Tibial artery (tissue), 4 donors: ENCODE results near the gene NTRK2.

Experiments used
- DNase-seq, 2 donors: peaks; one replicate each; pipeline ENCODE4 v3.0.0-alpha.2; 2019
- H3K27ac ChIP-seq, 2 donors: fragments of 200-600 bp; sonication (generic) in 1 of 2; 1 replicate in 1 of 2; 2 replicates in 1 of 2; pipeline ENCODE4 v1.5.1; 2018 to 2019; ENCODE audit warnings: mild to moderate bottlenecking in 1 of 2
- H3K27me3 ChIP-seq, 2 donors: fragments of 200-600 bp; sonication (generic) in 1 of 2; one replicate each; pipeline versions ENCODE4 v1.5.1 to v1.6.0; 2016 to 2019
- H3K36me3 ChIP-seq, 3 donors: fragments of 200-600 bp; sonication (generic) in 2 of 3; one replicate each; pipeline ENCODE4 v1.5.1; 2016 to 2019; ENCODE audit warnings: mild to moderate bottlenecking in 2 of 3
- H3K4me1 ChIP-seq, 4 donors: fragments of 200-600 bp; sonication (generic) in 2 of 4; 1 replicate in 3 of 4; 2 replicates in 1 of 4; pipeline ENCODE4 v1.5.1; 2016 to 2019
- H3K4me3 ChIP-seq, 2 donors: fragments of 200-600 bp; sonication (generic) in 1 of 2; 1 replicate in 1 of 2; 2 replicates in 1 of 2; pipeline ENCODE4 v1.5.1; 2018 to 2019; ENCODE audit warnings: mild to moderate bottlenecking in 2 of 2
- H3K9me3 ChIP-seq, 3 donors: fragments of 200-600 bp; sonication (generic) in 1 of 3; one replicate each; pipeline ENCODE4 v1.5.1; 2016 to 2019
- intact Hi-C: fragments of 100-400 bp; cut with DNase I; formaldehyde crosslinking; loops from one replicate; pipeline ENCODE4 v1.15.0; 2023; ENCODE audit warnings: low total_unique reads
- TF ChIP-seq, protein P1 (sequence below), 2 experiments: fragments of 200-600 bp in 1 of 2; fragments of 450-650 bp in 1 of 2; IDR thresholded peaks; one replicate each; pipeline ENCODE4 v1.5.1; 2017 to 2019; ENCODE audit warnings: antibody characterized with exemption in 2 of 2, mild to moderate bottlenecking in 1 of 2, moderate library complexity in 1 of 2

The NTRK2 gene

DNA sequence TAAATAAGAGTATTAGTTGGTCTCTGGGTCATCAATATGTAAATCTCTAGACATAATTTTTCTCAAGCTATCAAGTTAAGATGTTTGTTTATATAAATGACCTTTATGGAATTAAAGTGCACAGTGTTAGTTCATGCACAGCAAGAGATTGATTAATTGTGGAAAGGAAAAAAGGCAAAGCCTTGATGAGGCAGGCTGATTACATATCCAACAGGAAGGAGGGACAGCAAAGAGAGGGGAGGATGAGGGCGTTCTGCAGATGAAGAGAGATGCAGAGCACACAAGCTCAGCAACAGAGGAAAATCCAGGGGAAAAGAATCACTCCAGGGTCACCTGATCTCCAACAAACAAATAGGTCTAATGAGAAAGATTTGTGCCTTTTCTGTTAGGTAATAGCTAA is 16.5 kb downstream of the NTRK2 start:
- intact Hi-C loops = no loop called here
- no peak for DNase-seq
- Histone ChIP-seq H3K4me1 (peaks cover 0 to 19% (median under 1%) of the 10 kb centered on the region in 4 donors), H3K27ac (no peak overlapping the region), H3K27me3 (no peaks in the 10 kb centered on the region), H3K36me3 (no peaks in the 10 kb centered on the region), H3K9me3 (no peaks in the 10 kb centered on the region), H3K4me3 (no peak overlapping the region)
- TF ChIP-seq, protein P1, sequence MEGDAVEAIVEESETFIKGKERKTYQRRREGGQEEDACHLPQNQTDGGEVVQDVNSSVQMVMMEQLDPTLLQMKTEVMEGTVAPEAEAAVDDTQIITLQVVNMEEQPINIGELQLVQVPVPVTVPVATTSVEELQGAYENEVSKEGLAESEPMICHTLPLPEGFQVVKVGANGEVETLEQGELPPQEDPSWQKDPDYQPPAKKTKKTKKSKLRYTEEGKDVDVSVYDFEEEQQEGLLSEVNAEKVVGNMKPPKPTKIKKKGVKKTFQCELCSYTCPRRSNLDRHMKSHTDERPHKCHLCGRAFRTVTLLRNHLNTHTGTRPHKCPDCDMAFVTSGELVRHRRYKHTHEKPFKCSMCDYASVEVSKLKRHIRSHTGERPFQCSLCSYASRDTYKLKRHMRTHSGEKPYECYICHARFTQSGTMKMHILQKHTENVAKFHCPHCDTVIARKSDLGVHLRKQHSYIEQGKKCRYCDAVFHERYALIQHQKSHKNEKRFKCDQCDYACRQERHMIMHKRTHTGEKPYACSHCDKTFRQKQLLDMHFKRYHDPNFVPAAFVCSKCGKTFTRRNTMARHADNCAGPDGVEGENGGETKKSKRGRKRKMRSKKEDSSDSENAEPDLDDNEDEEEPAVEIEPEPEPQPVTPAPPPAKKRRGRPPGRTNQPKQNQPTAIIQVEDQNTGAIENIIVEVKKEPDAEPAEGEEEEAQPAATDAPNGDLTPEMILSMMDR (IDR thresholded peaks at IDR 0.05) = no peak

GRCh38 chr9:84688956-84689355 is 19.4 kb downstream of the NTRK2 start:
- intact Hi-C loops = no loop called here
- Histone ChIP-seq H3K27me3 (no peaks in the 10 kb centered on the region), H3K27ac (no peak overlapping the region), H3K9me3 (no peaks in the 10 kb centered on the region), H3K36me3 (no peaks in the 10 kb centered on the region), H3K4me3 (no peak overlapping the region), H3K4me1 (peaks cover 0 to 32% (median 4%) of the 10 kb centered on the region in 4 donors)
- no peak for DNase-seq
- TF ChIP-seq, protein P1 (IDR thresholded peaks at IDR 0.05) = no peak

DNA sequence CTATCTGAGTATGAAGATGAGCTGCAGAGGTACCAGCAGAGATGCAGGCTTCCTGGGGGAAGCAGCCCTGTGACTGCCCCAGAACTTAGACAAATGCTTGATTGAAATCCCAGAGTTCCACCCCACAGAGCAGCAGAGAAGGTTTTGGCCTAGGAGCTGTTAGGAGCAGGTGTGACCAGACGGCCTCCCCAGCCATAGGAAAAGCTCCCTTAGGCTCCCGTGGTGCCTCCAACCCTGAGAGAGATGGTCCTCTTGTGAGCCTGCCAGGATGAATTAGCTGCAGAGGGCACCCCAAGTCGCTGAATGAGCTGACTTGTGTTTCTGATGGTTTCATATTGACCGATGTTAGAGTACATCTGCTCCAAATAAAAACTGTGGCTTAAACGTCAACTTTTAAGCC is 22.1 kb downstream of the NTRK2 start:
- Histone ChIP-seq H3K4me1 (peaks cover 0 to 39% (median 4%) of the 10 kb centered on the region in 4 donors), H3K4me3 (no peak overlapping the region), H3K9me3 (no peaks in the 10 kb centered on the region), H3K27ac (peak overlapping the region in 1 of 2 donors; percentile 8), H3K27me3 (no peaks in the 10 kb centered on the region), H3K36me3 (no peaks in the 10 kb centered on the region)
- intact Hi-C loops = no loop called here
- TF ChIP-seq, protein P1 (IDR thresholded peaks at IDR 0.05) = no peak
- DNase-seq = no peak

GRCh38 chr9:84694248-84694647 is 24.7 kb downstream of the NTRK2 start:
- Histone ChIP-seq H3K9me3 (no peaks in the 10 kb centered on the region), H3K36me3 (no peaks in the 10 kb centered on the region), H3K4me3 (no peak overlapping the region), H3K27me3 (no peaks in the 10 kb centered on the region), H3K27ac (no peak overlapping the region), H3K4me1 (peaks cover 0 to 42% (median 10%) of the 10 kb centered on the region in 4 donors)
- intact Hi-C loops = no loop called here
- no peak for DNase-seq
- TF ChIP-seq, protein P1 (IDR thresholded peaks at IDR 0.05) = no peak

DNA sequence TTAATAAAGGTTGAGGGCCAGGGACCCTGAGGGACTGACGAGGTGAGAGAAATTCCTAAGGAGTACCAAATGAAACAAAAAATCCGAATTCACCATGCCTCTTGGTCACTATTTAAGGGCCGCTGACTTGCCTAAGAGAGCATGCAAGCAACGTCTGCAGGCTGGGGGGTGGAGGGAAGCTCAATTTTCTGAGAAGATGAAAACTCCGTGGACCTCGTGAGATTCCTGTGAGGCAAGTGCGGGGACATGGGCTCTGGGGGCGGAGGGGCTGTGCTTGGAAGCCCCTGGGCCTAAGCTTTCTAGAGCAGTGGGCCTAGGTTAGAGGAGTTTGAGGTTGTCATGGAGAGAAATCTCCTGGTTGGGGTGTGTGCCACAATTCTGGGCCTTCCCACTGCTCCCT is 27.5 kb downstream of the NTRK2 start:
- no peaks in the 10 kb centered on the region for H3K36me3 ChIP-seq
- H3K27me3 ChIP-seq = no peaks in the 10 kb centered on the region
- no peak overlapping the region for H3K4me3 ChIP-seq
- H3K27ac ChIP-seq = peak overlapping the region in 1 of 2 donors; percentile 35
- intact Hi-C loops = loop anchor here (2.0 kb wide), 1 partner anchor 258 kb away; no protein-coding TSS in a partner anchor
- TF ChIP-seq, protein P1 (IDR thresholded peaks at IDR 0.05) = no peak
- H3K9me3 ChIP-seq = no peaks in the 10 kb centered on the region
- peaks cover 0 to 20% (median 7%) of the 10 kb centered on the region in 4 donors for H3K4me1 ChIP-seq
- DNase-seq = no peak
